CD4-positive, alpha-beta T cell treated with Interleukin-21 for 1 hour (primary cell): ENCODE data around the gene EBF3.

Experiments
- DNase-seq: peaks from one replicate; pipeline ENCODE4 v3.0.0-alpha.2; 2020

Gene EBF3

GRCh38 chr10:129787557-129787956, 176.5 kb downstream of the EBF3 start:
- DNase-seq, result no peak

GRCh38 chr10:129786216-129786615, 177.9 kb downstream of the EBF3 start:
- no peak for DNase-seq

GRCh38 chr10:129785536-129785981, 178.5 kb downstream of the EBF3 start:
- no peak for DNase-seq
